ENCODE data around the gene SIAH1. TPM values are rescaled to one million over a fixed set of nuclear protein-coding genes. Genes with fewer than 3 reads are reported as not detected.
A peak's percentile ranks its signal among the peaks of the same experiment; 100 is the strongest.

The SIAH1 gene
- total RNA-seq, 2 donors from 2014 or later = 15.2 to 16.1 TPM

- peak overlapping the region; percentile 51 to 77 for H3K4me3 ChIP-seq
- peak; percentile 65 for ATAC-seq
- 0% methylated on average over 5 to 58 of the region's 103 CpGs for WGBS, 2 donors
- no peaks in the 10 kb centered on the region for H3K27me3 ChIP-seq
- DNase-seq = peak; percentile 57 to 72 (median 63)
- intact Hi-C loops (cut with DNase I) = no loop called here
- peak overlapping the region; percentile 95 to 98 (median 96) for H3K27ac ChIP-seq
- TF ChIP-seq, protein P1, sequence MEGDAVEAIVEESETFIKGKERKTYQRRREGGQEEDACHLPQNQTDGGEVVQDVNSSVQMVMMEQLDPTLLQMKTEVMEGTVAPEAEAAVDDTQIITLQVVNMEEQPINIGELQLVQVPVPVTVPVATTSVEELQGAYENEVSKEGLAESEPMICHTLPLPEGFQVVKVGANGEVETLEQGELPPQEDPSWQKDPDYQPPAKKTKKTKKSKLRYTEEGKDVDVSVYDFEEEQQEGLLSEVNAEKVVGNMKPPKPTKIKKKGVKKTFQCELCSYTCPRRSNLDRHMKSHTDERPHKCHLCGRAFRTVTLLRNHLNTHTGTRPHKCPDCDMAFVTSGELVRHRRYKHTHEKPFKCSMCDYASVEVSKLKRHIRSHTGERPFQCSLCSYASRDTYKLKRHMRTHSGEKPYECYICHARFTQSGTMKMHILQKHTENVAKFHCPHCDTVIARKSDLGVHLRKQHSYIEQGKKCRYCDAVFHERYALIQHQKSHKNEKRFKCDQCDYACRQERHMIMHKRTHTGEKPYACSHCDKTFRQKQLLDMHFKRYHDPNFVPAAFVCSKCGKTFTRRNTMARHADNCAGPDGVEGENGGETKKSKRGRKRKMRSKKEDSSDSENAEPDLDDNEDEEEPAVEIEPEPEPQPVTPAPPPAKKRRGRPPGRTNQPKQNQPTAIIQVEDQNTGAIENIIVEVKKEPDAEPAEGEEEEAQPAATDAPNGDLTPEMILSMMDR (IDR thresholded peaks at IDR 0.05) = no peak
- TF ChIP-seq POLR2A (IDR thresholded peaks at IDR 0.05) = no peak
- H3K4me1 ChIP-seq = peaks cover 45% of the 10 kb centered on the region
- H3K36me3 ChIP-seq (replicated peaks in 1 of 2; ENCODE audit: insufficient read depth in 1 of 2, low read depth in 2 of 2) = no peaks in the 10 kb centered on the region
- H3K9me3 ChIP-seq = no peaks in the 10 kb centered on the region
Measured at GRCh38 chr16:48384520-48385252, 527 bp downstream of the SIAH1 start.

GRCh38 chr16:48383877-48384519 is 1.2 kb downstream of the SIAH1 start:
- H3K27ac ChIP-seq = peak overlapping the region; percentile 95 to 98 (median 96)
- intact Hi-C loops (cut with DNase I) = no loop called here
- ATAC-seq (no peak), DNase-seq (peak; percentile 26 to 38 (median 30))
- TF ChIP-seq POLR2A (IDR thresholded peaks at IDR 0.05) = peak in 2 of 3 donors; percentile 11 to 31
- TF ChIP-seq, protein P1 (IDR thresholded peaks at IDR 0.05) = no peak
- peaks cover 52% of the 10 kb centered on the region for H3K4me1 ChIP-seq
- peak overlapping the region; percentile 51 to 59 for H3K4me3 ChIP-seq
- H3K36me3 ChIP-seq (replicated peaks in 1 of 2; ENCODE audit: insufficient read depth in 1 of 2, low read depth in 2 of 2) = no peaks in the 10 kb centered on the region
- H3K9me3 ChIP-seq = no peaks in the 10 kb centered on the region
- 1% methylated on average over 15 of the region's 15 CpGs for WGBS, 2 donors
- H3K27me3 ChIP-seq = no peaks in the 10 kb centered on the region

DNA sequence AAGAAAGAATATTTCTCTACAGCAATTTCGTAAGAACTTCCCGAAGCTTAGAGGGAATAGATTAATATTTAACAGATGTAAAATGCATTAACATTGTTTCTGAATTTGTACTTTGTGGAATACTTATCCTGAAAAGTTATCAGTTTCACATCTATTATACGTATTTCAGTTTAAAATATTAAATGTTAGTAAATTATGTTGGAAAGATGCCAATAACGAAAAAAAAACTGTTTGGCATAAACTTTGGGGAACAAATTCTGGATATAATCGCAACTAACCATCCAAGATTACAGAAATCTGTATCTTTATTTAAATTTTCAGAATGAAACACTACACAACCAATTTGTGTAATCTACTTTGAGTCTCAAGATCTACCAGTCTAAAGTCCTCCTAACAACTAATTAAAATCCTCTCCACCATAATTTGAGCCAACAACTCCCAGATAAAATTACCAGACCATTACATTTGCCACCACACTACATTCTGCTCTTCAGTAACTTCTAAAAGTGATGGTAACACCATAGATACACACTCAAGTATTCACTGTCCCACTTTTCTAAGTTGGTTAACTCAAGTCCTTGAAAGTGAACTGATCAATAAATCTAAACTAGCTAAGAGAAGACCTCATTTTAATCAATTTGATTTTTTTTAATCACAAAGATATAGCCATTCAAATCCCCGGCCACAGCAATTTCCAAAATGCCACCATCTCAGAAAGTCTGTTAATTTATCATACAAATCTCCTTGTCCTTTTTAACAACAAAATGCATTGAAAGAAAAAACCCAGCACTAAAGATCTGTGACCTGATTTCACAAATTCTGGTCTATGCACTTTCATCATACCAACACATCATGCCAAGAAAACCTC is 2.0 kb downstream of the SIAH1 start:
- no peak for TF ChIP-seq POLR2A (IDR thresholded peaks at IDR 0.05)
- TF ChIP-seq, protein P1 (IDR thresholded peaks at IDR 0.05) = no peak

GRCh38 chr16:48382131-48382530 is 3.1 kb downstream of the SIAH1 start:
- no peak for ATAC-seq
- Histone ChIP-seq H3K9me3 (no peaks in the 10 kb centered on the region), H3K27me3 (no peaks in the 10 kb centered on the region), H3K36me3 (replicated peaks in 1 of 2; ENCODE audit: insufficient read depth in 1 of 2, low read depth in 2 of 2) (no peaks in the 10 kb centered on the region), H3K27ac (peak overlapping the region in 1 of 4 donors; percentile 98), H3K4me1 (peaks cover 68% of the 10 kb centered on the region), H3K4me3 (no peak overlapping the region)
- DNase-seq = no peak
- no peak for TF ChIP-seq POLR2A (IDR thresholded peaks at IDR 0.05)
- TF ChIP-seq, protein P1 (IDR thresholded peaks at IDR 0.05) = no peak
- intact Hi-C loops (cut with DNase I) = no loop called here
- WGBS, 2 donors = 92% methylated on average over 4 of the region's 4 CpGs

More for the DNA sequence above, 2.0 kb downstream of the SIAH1 start:
- DNase-seq = no peak
- Histone ChIP-seq H3K27ac (peak overlapping the region; percentile 95 to 98 (median 96)), H3K4me1 (peaks cover 59% of the 10 kb centered on the region), H3K9me3 (no peaks in the 10 kb centered on the region), H3K4me3 (peak overlapping the region in 1 of 2 donors; percentile 59), H3K36me3 (replicated peaks in 1 of 2; ENCODE audit: insufficient read depth in 1 of 2, low read depth in 2 of 2) (no peaks in the 10 kb centered on the region), H3K27me3 (no peaks in the 10 kb centered on the region)
- ATAC-seq = no peak
- 10 to 11% methylated on average over 6 of the region's 6 CpGs for WGBS, 2 donors
- intact Hi-C loops (cut with DNase I) = no loop called here

All from body of pancreas (tissue), 4 donors.